Fibroblast of villous mesenchyme (primary cell): ENCODE measurements around the gene ARHGAP10. TPM values are rescaled to one million over a fixed set of nuclear protein-coding genes. Genes with fewer than 3 reads are reported as not detected.
"Not testable (repeated sequence)": the region's sequence is repeated elsewhere in the genome, so short reads cannot be mapped to it uniquely, and the experiment has no call there.

ENCODE experiments used
- DNase-seq: peaks from one replicate; pipeline ENCODE4 v3.0.0-alpha.2; 2010; ENCODE audit warnings: low read depth
- H3K4me3 ChIP-seq: 2 replicates; pipeline ENCODE4 v1.5.1; 2011; ENCODE audit warnings: low read depth, mild to moderate bottlenecking, low read length
- total RNA-seq: library from RNA; depleted of rRNA; stranded (reverse); fragments of >200 nt; gene quantifications from 2 replicates; pipeline ENCODE4 v1.2.3, GENCODE V29; 2012
- TF ChIP-seq, protein P1 (sequence below): IDR thresholded peaks from 2 replicates; pipeline ENCODE4 v1.5.1; 2012; ENCODE audit warnings: low read depth, mild to moderate bottlenecking, low read length; ENCODE audit not compliant: insufficient read depth

The ARHGAP10 gene
- total RNA-seq, 1 donor, result 41.5 TPM

GRCh38 chr4:148078061-148078460 lies 346.2 kb downstream of the ARHGAP10 start:
- no peak for DNase-seq
- H3K4me3 ChIP-seq, result no peak overlapping the region
- TF ChIP-seq, protein P1, sequence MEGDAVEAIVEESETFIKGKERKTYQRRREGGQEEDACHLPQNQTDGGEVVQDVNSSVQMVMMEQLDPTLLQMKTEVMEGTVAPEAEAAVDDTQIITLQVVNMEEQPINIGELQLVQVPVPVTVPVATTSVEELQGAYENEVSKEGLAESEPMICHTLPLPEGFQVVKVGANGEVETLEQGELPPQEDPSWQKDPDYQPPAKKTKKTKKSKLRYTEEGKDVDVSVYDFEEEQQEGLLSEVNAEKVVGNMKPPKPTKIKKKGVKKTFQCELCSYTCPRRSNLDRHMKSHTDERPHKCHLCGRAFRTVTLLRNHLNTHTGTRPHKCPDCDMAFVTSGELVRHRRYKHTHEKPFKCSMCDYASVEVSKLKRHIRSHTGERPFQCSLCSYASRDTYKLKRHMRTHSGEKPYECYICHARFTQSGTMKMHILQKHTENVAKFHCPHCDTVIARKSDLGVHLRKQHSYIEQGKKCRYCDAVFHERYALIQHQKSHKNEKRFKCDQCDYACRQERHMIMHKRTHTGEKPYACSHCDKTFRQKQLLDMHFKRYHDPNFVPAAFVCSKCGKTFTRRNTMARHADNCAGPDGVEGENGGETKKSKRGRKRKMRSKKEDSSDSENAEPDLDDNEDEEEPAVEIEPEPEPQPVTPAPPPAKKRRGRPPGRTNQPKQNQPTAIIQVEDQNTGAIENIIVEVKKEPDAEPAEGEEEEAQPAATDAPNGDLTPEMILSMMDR, result no peak

DNA sequence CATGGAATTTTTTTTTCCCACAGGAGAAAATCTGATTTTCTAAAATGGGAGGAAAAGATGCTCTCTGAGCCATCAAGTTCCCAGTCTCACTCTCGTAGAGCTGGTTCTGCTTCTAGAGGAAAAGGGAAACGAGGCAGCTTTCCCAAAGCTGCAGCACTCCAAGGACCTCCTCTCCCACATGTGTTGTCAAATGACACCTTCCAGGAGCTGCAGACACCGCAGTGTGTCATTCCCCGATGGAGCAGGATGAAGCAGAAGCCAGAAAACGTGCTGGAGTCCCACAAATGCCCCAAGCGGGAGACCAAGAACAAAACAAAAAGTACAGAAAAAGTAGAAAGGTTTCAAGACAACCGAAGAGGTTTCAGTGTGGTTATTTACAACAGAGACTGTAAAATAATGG lies 348.1 kb downstream of the ARHGAP10 start:
- TF ChIP-seq, protein P1, result no peak
- no peak for DNase-seq
- H3K4me3 ChIP-seq, result no peak overlapping the region

DNA sequence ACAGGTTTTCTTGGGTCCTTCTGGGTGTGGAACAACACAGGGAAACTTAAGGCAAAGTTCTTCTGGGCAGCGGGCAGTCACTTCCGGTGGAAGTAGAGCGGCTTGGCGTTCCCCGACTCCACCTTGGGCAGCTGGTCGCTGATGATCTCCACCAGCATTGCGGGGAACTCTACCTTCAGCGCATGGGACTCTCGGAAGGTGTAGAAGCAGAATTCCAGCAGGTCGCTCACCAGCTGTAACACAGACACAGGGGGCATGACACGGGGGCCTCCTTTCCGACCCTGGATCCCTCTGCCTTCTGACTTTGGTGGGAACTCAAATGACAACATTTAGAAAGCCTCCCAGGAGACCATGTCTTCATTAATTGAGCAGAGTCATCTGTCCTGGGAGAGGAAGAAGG lies 349.4 kb downstream of the ARHGAP10 start:
- no peak for DNase-seq
- H3K4me3 ChIP-seq, result no peak overlapping the region
- TF ChIP-seq, protein P1, result no peak

GRCh38 chr4:148081745-148082144 lies 349.9 kb downstream of the ARHGAP10 start:
- no peak for DNase-seq
- no peak overlapping the region for H3K4me3 ChIP-seq
- TF ChIP-seq, protein P1, result no peak

DNA sequence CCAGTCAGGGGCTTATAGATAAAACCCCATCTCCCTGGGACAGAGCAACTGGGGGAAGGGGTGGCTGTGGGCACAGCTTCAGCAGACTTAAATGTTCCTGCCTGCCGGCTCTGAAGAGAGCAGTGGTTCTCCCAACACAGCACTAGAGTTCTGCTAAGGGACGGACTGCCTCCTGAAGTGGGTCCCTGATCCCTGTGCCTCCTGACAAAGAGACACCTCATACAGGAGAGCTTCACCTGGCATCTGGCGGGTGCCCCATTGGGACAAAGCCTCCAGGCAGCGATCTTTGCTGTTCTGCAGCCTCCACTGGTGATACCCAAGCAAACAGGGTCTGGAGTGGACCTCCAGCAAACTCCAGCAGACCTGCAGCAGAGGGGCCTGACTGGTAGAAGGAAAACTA lies 351.2 kb downstream of the ARHGAP10 start:
- DNase-seq, H3K4me3 ChIP-seq: not testable (repeated sequence)

DNA sequence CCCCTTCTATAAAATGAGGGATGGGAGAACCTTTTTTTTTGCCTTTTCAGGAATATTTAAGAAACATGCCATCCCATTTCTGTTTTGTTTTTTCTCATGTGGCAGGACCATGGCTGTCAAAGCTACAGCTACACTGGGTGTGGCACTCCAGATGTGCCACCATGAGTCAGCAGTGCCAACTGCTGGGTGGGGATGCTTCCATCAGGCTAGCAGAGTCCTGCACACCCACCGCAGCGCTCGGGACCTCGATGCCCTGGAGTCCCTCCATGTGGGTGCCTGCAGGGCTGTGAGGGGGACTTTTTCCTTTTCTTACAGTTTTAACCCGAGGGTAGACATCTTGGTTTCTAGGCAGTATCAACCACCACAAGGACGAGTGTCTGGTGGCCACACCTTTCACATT lies 357.7 kb downstream of the ARHGAP10 start:
- H3K4me3 ChIP-seq, result no peak overlapping the region
- no peak for DNase-seq
- TF ChIP-seq, protein P1, result no peak

DNA sequence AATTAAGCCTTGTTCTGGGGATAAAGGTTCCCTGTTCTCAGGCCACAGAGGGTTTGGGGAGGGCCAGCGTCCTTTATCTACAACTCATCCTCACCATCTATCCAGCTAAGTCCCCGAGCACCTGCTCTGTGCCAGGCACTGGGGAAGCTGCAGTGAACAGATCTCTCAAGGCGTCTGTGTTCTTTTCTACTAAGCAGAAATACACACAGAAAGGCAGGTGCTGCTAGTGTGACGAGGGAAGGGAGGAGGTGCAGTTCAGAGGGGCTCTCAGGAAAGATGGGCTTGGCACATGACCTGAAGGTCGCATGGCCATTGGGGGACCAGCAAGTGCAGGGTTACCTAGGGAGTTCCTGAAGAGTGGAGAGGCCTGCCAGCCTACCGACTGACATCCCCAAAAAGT lies 358.1 kb downstream of the ARHGAP10 start:
- TF ChIP-seq, protein P1, result no peak
- no peak overlapping the region for H3K4me3 ChIP-seq
- no peak for DNase-seq
